NB4 (cell line): ENCODE results near the gene C1orf21.

Experiments
- POLR2A ChIP-seq: IDR thresholded peaks from 2 replicates; pipeline ENCODE4 v1.6.1; 2011; ENCODE audit warnings: mild to moderate bottlenecking; ENCODE audit not compliant: insufficient read length; ENCODE audit errors: extremely low read depth
- TF ChIP-seq, protein P1 (sequence below): IDR thresholded peaks from 2 replicates; pipeline ENCODE4 v1.6.1; 2011; ENCODE audit warnings: low read depth, low read length

DNA sequence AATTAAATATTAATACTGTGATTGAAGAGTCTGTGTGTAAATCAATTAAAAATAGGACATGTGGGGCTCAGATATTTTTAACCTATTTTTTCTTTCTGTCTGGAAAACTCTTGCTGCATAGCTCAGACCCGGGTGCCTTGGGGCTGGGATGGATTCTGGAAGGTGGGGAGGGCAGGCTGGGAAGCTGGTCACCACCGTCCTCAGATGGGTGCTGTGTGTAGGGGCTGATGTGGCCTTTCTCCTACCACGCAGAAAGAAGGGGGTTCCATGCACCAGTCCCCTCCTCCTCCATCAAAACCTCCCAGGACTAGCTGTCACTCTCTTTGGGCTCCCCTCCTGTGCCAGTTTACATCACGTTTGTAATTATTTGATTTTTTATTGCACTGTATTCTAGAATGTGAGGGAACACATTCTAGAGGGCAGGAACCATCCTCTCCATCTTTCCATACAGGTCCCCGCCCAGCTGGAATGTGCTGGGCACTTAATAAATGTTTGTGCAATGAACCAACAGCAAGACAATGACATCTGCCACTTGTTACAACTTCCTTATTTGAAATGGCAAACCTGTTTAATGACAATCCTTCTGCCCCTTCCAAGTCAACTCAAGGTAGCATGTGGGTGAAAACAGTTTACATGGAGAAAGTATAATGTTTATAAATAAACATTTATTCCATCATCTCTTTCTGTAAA is 263.5 kb downstream of the C1orf21 start:
- TF ChIP-seq, protein P1, sequence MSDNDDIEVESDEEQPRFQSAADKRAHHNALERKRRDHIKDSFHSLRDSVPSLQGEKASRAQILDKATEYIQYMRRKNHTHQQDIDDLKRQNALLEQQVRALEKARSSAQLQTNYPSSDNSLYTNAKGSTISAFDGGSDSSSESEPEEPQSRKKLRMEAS = no peak
- no peak for TF ChIP-seq POLR2A
